GM23338 (cell line): ENCODE results near the gene RPTOR. TPM values are rescaled to one million over a fixed set of nuclear protein-coding genes. Genes with fewer than 3 reads are reported as not detected.

Experiments
- ATAC-seq: fragments of 200-7000 bp; cut with Tn5 transposase; 3 replicates; pipeline ENCODE4 v1.9.1; 2020
- DNase-seq: peaks from one replicate; pipeline ENCODE4 v3.0.0-alpha.2; 2015; ENCODE audit warnings: low spot score
- H2AFZ ChIP-seq: fragments of 200-600 bp; sonication (generic); 2 replicates; pipeline ENCODE4 v1.8.0; 2016; ENCODE audit warnings: antibody characterized with exemption, mild to moderate bottlenecking, moderate library complexity
- H3F3A ChIP-seq: fragments of 200-600 bp; sonication (generic); replicated peaks from 2 replicates; pipeline ENCODE4 v1.8.0; 2017; ENCODE audit warnings: antibody characterized with exemption, mixed run types, low read depth
- H3K27ac ChIP-seq: fragments of 200-600 bp; sonication (generic); 2 replicates; pipeline ENCODE4 v1.6.1; 2016; ENCODE audit warnings: low read depth
- H3K27me3 ChIP-seq: fragments of 200-600 bp; sonication (generic); 2 replicates; pipeline ENCODE4 v1.8.0; 2016; ENCODE audit warnings: mild to moderate bottlenecking, mixed run types, moderate library complexity; ENCODE audit not compliant: insufficient read depth
- H3K36me3 ChIP-seq: fragments of 200-600 bp; sonication (generic); 2 replicates; pipeline ENCODE4 v1.8.0; 2016; ENCODE audit warnings: mild to moderate bottlenecking; ENCODE audit not compliant: insufficient read depth
- H3K4me1 ChIP-seq: fragments of 200-600 bp; sonication (generic); 2 replicates; pipeline ENCODE4 v1.8.0; 2016; ENCODE audit warnings: mild to moderate bottlenecking, moderate library complexity; ENCODE audit not compliant: insufficient read depth
- H3K4me2 ChIP-seq: fragments of 200-600 bp; sonication (generic); 2 replicates; pipeline ENCODE4 v1.7.1; 2017; ENCODE audit warnings: mixed run types
- H3K4me3 ChIP-seq: fragments of 200-600 bp; sonication (generic); 2 replicates; pipeline ENCODE4 v1.6.1; 2016; ENCODE audit warnings: mixed run types
- H3K79me2 ChIP-seq: fragments of 200-600 bp; sonication (generic); replicated peaks from 2 replicates; pipeline ENCODE4 v1.8.0; 2017; ENCODE audit warnings: mild to moderate bottlenecking; ENCODE audit not compliant: insufficient read depth
- H3K9me2 ChIP-seq: fragments of 200-600 bp; sonication (generic); 2 replicates; pipeline ENCODE4 v1.8.0; 2017; ENCODE audit not compliant: insufficient read depth
- H4K20me1 ChIP-seq: fragments of 200-600 bp; sonication (generic); replicated peaks from 2 replicates; pipeline ENCODE4 v1.8.0; 2017; ENCODE audit warnings: mild to moderate bottlenecking; ENCODE audit not compliant: insufficient read depth
- H3K27ac Mint-ChIP-seq: 2 replicates; pipeline ENCODE4 v1.8.0; 2020; ENCODE audit warnings: inconsistent platforms, mild to moderate bottlenecking, moderate library complexity, mixed read lengths
- H3K27me3 Mint-ChIP-seq: 3 replicates; pipeline ENCODE4 v1.8.0; 2022; ENCODE audit warnings: low read depth, mild to moderate bottlenecking, moderate library complexity, mixed read lengths, inconsistent platforms; ENCODE audit not compliant: insufficient read depth, poor library complexity
- H3K36me3 Mint-ChIP-seq: 3 replicates; pipeline ENCODE4 v1.8.0; 2021; ENCODE audit warnings: low read depth, mild to moderate bottlenecking, inconsistent platforms, moderate library complexity, mixed read lengths
- H3K4me1 Mint-ChIP-seq: 3 replicates; pipeline ENCODE4 v1.8.0; 2020; ENCODE audit warnings: mild to moderate bottlenecking, inconsistent platforms, mixed read lengths
- H3K4me3 Mint-ChIP-seq: 3 replicates; pipeline ENCODE4 v1.8.0; 2021; ENCODE audit warnings: moderate library complexity, mild to moderate bottlenecking, inconsistent platforms, mixed read lengths
- H3K9me3 Mint-ChIP-seq: 3 replicates; pipeline ENCODE4 v1.8.0; 2020; ENCODE audit warnings: moderate library complexity, mild to moderate bottlenecking, inconsistent platforms, mixed read lengths
- CREB1 ChIP-seq: fragments of 250-450 bp; sonication (Bioruptor Pico); IDR thresholded peaks from 2 replicates; pipeline ENCODE4 v1.5.0; 2020; ENCODE audit warnings: low read depth, mild to moderate bottlenecking, moderate library complexity
- CTCF ChIP-seq, 2 experiments: fragments of 200-600 bp in 1 of 2; sonication (generic) in 1 of 2; conservative IDR thresholded peaks; 2 replicates each; pipeline versions ENCODE4 v1.5.1 to v1.6.1; 2016 to 2017; ENCODE audit warnings: antibody characterized with exemption in 2 of 2, low read depth in 2 of 2, mild to moderate bottlenecking in 2 of 2, moderate library complexity in 1 of 2
- EZH2 ChIP-seq: fragments of 200-600 bp; sonication (generic); IDR thresholded peaks from one replicate; pipeline ENCODE4 v1.8.0; 2017; ENCODE audit warnings: antibody characterized with exemption, mild to moderate bottlenecking, low read depth; ENCODE audit not compliant: unreplicated experiment
- EZH2phosphoT487 ChIP-seq: fragments of 200-600 bp; sonication (generic); IDR thresholded peaks from one replicate; pipeline ENCODE4 v1.8.1; 2018; ENCODE audit warnings: antibody characterized with exemption; ENCODE audit not compliant: unreplicated experiment
- JUNB ChIP-seq: IDR thresholded peaks from one replicate; pipeline ENCODE4 v1.6.1; 2016; ENCODE audit warnings: antibody characterized with exemption; ENCODE audit not compliant: unreplicated experiment
- NANOG ChIP-seq: IDR thresholded peaks from 2 replicates; pipeline ENCODE4 v1.6.1; 2016; ENCODE audit warnings: antibody characterized with exemption, borderline replicate concordance
- POLR2AphosphoS5 ChIP-seq: IDR thresholded peaks from 2 replicates; pipeline ENCODE4 v1.6.1; 2016; ENCODE audit warnings: antibody characterized with exemption, low read depth
- STAT1 ChIP-seq: IDR thresholded peaks from one replicate; pipeline ENCODE4 v1.6.1; 2016; ENCODE audit warnings: antibody characterized with exemption; ENCODE audit not compliant: unreplicated experiment
- ZNF114 ChIP-seq: fragments of 250-450 bp; sonication (Bioruptor Pico); IDR thresholded peaks from 2 replicates; pipeline ENCODE4 v1.5.0; 2020; ENCODE audit warnings: mild to moderate bottlenecking, moderate library complexity
- ZNF331 ChIP-seq: fragments of 250-450 bp; sonication (Bioruptor Pico); IDR thresholded peaks from 2 replicates; pipeline ENCODE4 v1.5.0; 2020; ENCODE audit warnings: low read depth, mild to moderate bottlenecking, moderate library complexity
- polyA plus RNA-seq: library from polyadenylated mRNA; unstranded; fragments of >200 nt; fragmentation: Nextera tagmentation; extraction: Ambion mirVana; gene quantifications from 2 replicates; pipeline ENCODE4 v1.2.1, GENCODE V29; 2016
- total RNA-seq: library from RNA; depleted of rRNA; stranded (reverse); fragments of >200 nt; shearing (Covaris generic); gene quantifications from 2 replicates; pipeline ENCODE4 v1.2.3, GENCODE V29; 2014
- TF ChIP-seq, protein P1 (sequence below): fragments of 250-450 bp; sonication (Bioruptor Pico); IDR thresholded peaks from 2 replicates; pipeline ENCODE4 v1.5.0; 2020; ENCODE audit warnings: mild to moderate bottlenecking, moderate library complexity
- TF ChIP-seq, protein P2 (sequence below): IDR thresholded peaks from one replicate; pipeline ENCODE4 v1.6.1; 2018; ENCODE audit warnings: antibody characterized with exemption; ENCODE audit not compliant: unreplicated experiment
- TF ChIP-seq, protein P3 (sequence below): IDR thresholded peaks from 2 replicates; pipeline ENCODE4 v1.6.1; 2016; ENCODE audit warnings: antibody characterized with exemption

The RPTOR gene
- total and polyA plus RNA-seq, 2 experiments from 2014 or later, result 9.5 to 38.0 TPM

DNA sequence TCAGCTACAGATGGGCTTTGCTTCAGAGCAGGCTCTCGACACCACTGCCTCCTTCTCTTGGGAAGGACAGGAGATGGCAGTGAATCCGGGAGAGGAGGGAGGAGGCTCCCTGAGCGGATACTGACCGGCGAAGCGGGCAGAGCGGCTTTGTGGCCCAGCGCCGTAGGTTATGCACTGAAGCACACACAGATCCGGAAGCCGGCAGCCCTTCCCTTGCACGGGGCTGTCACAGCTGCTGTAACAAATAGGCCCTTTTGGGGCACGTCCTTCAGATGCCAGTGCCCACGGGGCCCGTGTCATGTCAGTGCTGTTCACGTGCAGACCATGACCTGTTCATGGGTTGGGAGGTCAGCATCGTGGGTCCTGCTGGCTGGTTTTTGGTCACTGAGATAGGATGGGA lies 302.3 kb downstream of the RPTOR start:
- H3K9me2 ChIP-seq, result no peaks in the 10 kb centered on the region
- H3K9me3 Mint-ChIP-seq, result no peaks in the 10 kb centered on the region; the same call in 2 of the 3 replicates
- H3K4me1 Mint-ChIP-seq, result peaks cover 27% of the 10 kb centered on the region
- H3K36me3 Mint-ChIP-seq, result peaks cover 12% of the 10 kb centered on the region
- H3K79me2 ChIP-seq, result no peaks in the 10 kb centered on the region
- peaks cover 8% of the 10 kb centered on the region for H3K27me3 Mint-ChIP-seq
- H3K27ac Mint-ChIP-seq, result no peak overlapping the region
- no peak overlapping the region for H3K4me3 ChIP-seq
- TF ChIP-seq STAT1 (no peak), EZH2phosphoT487 (no peak), JUNB (no peak), ZNF331 (no peak), ZNF114 (no peak), NANOG (no peak), CTCF (conservative IDR thresholded peaks at IDR 0.05; ENCODE audit: low read depth in 2 of 2) (no peak), CREB1 (CRISPR knock-in tag) (no peak), EZH2 (no peak), POLR2AphosphoS5 (no peak)
- TF ChIP-seq, protein P1, sequence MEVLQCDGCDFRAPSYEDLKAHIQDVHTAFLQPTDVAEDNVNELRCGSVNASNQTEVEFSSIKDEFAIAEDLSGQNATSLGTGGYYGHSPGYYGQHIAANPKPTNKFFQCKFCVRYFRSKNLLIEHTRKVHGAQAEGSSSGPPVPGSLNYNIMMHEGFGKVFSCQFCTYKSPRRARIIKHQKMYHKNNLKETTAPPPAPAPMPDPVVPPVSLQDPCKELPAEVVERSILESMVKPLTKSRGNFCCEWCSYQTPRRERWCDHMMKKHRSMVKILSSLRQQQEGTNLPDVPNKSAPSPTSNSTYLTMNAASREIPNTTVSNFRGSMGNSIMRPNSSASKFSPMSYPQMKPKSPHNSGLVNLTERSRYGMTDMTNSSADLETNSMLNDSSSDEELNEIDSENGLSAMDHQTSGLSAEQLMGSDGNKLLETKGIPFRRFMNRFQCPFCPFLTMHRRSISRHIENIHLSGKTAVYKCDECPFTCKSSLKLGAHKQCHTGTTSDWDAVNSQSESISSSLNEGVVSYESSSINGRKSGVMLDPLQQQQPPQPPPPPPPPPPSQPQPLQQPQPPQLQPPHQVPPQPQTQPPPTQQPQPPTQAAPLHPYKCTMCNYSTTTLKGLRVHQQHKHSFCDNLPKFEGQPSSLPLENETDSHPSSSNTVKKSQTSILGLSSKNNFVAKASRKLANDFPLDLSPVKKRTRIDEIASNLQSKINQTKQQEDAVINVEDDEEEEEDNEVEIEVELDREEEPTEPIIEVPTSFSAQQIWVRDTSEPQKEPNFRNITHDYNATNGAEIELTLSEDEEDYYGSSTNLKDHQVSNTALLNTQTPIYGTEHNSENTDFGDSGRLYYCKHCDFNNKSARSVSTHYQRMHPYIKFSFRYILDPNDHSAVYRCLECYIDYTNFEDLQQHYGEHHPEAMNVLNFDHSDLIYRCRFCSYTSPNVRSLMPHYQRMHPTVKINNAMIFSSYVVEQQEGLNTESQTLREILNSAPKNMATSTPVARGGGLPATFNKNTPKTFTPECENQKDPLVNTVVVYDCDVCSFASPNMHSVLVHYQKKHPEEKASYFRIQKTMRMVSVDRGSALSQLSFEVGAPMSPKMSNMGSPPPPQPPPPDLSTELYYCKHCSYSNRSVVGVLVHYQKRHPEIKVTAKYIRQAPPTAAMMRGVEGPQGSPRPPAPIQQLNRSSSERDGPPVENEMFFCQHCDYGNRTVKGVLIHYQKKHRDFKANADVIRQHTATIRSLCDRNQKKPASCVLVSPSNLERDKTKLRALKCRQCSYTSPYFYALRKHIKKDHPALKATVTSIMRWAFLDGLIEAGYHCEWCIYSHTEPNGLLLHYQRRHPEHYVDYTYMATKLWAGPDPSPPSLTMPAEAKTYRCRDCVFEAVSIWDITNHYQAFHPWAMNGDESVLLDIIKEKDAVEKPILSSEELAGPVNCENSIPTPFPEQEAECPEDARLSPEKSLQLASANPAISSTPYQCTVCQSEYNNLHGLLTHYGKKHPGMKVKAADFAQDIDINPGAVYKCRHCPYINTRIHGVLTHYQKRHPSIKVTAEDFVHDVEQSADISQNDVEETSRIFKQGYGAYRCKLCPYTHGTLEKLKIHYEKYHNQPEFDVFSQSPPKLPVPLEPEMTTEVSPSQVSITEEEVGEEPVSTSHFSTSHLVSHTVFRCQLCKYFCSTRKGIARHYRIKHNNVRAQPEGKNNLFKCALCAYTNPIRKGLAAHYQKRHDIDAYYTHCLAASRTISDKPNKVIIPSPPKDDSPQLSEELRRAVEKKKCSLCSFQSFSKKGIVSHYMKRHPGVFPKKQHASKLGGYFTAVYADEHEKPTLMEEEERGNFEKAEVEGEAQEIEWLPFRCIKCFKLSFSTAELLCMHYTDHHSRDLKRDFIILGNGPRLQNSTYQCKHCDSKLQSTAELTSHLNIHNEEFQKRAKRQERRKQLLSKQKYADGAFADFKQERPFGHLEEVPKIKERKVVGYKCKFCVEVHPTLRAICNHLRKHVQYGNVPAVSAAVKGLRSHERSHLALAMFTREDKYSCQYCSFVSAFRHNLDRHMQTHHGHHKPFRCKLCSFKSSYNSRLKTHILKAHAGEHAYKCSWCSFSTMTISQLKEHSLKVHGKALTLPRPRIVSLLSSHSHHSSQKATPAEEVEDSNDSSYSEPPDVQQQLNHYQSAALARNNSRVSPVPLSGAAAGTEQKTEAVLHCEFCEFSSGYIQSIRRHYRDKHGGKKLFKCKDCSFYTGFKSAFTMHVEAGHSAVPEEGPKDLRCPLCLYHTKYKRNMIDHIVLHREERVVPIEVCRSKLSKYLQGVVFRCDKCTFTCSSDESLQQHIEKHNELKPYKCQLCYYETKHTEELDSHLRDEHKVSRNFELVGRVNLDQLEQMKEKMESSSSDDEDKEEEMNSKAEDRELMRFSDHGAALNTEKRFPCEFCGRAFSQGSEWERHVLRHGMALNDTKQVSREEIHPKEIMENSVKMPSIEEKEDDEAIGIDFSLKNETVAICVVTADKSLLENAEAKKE (CRISPR knock-in tag), result no peak
- TF ChIP-seq, protein P2, sequence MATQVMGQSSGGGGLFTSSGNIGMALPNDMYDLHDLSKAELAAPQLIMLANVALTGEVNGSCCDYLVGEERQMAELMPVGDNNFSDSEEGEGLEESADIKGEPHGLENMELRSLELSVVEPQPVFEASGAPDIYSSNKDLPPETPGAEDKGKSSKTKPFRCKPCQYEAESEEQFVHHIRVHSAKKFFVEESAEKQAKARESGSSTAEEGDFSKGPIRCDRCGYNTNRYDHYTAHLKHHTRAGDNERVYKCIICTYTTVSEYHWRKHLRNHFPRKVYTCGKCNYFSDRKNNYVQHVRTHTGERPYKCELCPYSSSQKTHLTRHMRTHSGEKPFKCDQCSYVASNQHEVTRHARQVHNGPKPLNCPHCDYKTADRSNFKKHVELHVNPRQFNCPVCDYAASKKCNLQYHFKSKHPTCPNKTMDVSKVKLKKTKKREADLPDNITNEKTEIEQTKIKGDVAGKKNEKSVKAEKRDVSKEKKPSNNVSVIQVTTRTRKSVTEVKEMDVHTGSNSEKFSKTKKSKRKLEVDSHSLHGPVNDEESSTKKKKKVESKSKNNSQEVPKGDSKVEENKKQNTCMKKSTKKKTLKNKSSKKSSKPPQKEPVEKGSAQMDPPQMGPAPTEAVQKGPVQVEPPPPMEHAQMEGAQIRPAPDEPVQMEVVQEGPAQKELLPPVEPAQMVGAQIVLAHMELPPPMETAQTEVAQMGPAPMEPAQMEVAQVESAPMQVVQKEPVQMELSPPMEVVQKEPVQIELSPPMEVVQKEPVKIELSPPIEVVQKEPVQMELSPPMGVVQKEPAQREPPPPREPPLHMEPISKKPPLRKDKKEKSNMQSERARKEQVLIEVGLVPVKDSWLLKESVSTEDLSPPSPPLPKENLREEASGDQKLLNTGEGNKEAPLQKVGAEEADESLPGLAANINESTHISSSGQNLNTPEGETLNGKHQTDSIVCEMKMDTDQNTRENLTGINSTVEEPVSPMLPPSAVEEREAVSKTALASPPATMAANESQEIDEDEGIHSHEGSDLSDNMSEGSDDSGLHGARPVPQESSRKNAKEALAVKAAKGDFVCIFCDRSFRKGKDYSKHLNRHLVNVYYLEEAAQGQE, result no peak
- TF ChIP-seq, protein P3, sequence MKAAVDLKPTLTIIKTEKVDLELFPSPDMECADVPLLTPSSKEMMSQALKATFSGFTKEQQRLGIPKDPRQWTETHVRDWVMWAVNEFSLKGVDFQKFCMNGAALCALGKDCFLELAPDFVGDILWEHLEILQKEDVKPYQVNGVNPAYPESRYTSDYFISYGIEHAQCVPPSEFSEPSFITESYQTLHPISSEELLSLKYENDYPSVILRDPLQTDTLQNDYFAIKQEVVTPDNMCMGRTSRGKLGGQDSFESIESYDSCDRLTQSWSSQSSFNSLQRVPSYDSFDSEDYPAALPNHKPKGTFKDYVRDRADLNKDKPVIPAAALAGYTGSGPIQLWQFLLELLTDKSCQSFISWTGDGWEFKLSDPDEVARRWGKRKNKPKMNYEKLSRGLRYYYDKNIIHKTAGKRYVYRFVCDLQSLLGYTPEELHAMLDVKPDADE, result no peak
- no peak overlapping the region for H3K4me2 ChIP-seq
- no peaks in the 10 kb centered on the region for H3F3A ChIP-seq
- no peak overlapping the region for H2AFZ ChIP-seq
- no peaks in the 10 kb centered on the region for H3K4me1 ChIP-seq
- H3K36me3 ChIP-seq, result no peaks in the 10 kb centered on the region
- no peaks in the 10 kb centered on the region for H3K27me3 ChIP-seq
- DNase-seq (no peak), ATAC-seq (no peak)
- H3K27ac ChIP-seq, result no peak overlapping the region
- H3K4me3 Mint-ChIP-seq, result no peak overlapping the region
- no peaks in the 10 kb centered on the region; the same call in 1 of the 2 replicates for H4K20me1 ChIP-seq
